IPS-NIHi11 (cell line): ENCODE measurements around the gene NAV2.

Experiments used
- DNase-seq: peaks from one replicate; pipeline ENCODE4 v3.0.0; 2012; ENCODE audit warnings: mixed read lengths, low spot score

NAV2 gene

DNA sequence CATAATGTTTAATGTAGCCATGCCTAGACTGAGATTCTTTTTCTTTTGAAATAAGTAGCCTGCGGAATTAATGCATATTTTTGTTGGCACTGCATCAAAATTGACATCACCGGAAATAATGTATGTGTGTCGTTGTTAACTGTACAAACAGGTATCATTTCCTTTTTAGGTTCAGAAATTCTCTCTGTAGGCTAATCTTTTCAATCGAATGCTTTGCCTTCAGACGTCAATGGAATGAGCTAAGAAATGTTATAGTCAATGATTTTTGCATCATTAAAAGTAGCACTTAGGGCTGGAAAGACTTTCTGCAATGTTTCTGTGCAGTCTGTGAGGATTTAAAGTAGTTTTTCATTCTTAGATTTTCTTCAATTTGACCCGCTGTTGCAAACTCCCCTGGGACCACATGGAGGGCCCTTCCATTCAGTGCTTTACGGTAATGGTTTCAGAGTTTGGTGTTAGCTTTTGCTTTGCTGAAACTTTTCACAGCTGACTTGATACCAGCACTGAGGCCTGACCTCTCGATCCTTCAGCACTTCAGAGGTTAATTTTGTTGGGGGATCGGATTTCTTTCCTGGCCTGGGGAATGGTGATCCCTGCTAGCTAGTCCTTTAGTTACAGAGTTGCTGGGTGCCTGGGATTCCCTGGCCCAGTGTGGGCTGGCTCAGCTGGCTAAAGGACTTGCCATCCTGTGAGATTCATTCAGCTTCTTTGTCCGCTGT lies 309.9 kb downstream of the NAV2 start:
- DNase-seq = peak; percentile 65

DNA sequence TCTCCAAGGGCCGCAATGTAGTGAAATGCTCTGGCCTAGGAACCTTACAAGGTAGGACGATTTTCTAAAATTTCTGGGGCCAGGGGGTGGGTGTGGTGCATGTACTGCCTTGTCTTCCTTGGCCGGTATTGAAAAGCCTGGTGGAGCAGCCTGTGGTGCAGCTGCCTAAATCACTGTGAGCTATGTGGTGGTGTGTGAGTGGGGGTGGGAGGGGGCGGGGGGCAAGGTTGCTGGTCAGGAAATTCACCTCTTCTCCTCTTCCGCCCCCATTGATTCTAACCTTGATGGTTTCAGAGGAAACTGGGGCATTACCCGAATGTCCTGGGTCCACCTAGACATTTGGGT lies 310.4 kb downstream of the NAV2 start:
- no peak for DNase-seq

DNA sequence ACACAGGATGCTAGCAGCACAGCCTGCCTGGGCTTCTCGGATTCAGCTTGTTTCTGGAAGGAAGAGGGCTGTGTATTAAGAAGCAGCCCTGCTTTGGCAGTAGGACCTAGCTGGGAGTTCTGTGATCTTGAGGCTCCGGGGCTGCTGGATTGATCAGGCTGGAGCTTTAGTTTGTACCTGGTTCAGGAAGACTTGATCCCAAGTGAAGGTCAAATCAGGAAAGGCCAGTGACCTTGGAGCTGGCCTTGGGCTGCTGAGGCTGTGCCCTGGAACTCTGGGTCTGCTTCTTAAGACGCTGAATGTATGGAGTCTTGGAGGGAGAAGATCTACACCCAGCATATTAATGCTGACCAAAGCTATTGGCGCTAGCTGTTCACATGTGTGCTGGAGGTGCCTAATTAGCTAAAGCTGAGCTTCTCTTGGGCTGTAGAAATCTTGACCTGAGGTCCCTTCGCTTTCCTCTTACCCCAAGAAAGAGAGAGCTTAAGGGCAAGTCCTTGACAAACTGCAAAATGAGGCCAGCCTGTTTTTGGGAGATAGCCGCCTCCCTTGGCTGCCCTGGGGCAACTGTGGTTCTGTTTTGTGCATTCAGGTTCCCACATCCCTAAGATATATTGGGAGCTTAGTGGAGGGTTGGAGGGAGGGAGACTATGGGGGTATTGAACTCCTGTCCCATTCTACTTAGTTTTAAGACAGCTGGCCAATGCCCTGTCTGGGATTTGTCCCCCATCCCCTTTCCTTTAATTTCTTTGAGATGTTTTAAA lies 311.7 kb downstream of the NAV2 start:
- no peak for DNase-seq

DNA sequence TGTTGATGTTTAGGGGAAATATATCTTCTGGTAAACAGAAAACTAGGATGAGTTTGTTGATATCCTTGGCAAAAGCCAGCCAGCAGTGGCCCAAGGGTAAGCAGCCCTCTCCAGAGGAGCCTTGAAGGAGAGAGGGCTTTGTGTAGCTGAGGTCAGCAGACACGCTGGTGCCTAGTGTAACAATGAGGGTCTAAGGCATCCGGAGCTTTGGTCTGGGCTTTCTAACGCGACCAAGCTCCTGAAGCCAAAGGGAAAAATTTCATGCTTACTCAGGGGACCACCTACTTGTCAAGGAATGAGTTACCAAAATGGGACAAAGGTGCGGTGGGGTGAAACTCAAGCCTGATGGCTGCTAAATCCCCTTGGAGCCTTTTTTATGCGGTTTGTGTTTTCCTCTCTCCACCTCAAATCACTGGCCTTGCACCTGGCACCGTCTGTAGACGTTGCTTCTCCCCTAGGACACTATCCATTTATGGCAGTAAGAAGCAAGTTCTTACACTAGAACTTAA lies 312.7 kb downstream of the NAV2 start:
- DNase-seq = no peak

DNA sequence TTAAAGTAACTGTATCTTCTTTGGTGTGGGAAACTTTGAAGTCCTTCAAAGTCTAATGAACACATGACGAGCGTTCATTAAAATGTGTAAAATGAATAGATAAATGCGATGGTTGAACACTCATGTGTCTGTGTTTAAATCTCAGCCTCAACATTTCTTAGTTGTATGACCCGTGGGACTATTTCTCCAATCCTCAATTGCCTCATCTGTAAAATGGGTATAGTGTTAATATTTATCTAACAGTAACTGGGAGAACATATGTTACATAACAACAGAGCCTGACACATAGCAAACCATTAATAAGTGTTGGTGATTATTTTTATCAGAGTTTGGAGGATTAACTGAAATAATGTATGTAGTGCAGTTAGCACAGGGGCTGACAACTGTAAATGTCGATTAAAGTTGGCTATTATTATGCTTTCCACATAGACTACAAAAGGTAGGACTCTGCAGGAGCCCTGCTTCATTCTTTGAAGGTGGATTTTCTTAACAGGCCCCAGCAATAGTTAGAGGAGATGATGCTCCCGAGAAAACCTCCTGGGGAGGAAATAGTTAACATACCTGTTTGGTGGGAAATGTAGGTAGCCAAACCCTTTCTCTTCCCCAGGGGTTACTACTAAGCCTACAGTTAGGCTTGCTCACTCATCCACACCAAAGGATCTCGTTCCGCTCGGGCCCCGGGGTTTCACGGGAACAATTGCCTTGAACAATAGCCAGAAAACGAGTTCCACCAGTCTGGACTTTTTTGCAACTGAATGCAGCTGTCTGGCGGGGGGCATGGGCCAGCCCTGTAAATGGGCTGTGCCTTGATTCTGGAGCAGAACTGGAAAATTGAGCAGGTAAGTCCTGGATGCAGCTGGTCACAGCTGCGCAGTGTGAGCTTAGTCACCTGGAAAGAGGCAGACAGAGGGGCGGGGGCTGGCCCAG lies 314.3 kb downstream of the NAV2 start:
- DNase-seq = peak; percentile 82

DNA sequence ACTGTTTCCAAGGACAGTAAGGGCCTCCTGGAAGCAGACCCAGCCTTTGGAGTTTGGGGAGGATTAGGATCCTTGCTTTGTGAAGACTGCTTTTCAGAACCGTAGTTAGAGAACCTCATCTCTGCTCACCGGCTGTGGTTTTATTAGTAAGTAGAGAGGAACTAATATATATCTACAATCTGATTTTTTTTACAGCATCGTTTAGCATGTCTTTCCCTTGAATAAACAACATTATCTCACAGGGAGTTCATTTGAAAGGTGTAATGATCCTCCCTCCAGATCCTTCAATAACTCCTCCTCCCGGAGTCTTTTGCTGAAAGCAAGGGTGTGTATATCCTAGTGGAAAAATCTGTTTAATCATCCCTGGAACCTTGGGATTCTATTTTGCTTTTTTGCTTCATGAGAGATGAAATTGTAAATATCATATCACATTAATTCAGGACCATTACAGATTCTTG lies 314.9 kb downstream of the NAV2 start:
- DNase-seq = no peak

DNA sequence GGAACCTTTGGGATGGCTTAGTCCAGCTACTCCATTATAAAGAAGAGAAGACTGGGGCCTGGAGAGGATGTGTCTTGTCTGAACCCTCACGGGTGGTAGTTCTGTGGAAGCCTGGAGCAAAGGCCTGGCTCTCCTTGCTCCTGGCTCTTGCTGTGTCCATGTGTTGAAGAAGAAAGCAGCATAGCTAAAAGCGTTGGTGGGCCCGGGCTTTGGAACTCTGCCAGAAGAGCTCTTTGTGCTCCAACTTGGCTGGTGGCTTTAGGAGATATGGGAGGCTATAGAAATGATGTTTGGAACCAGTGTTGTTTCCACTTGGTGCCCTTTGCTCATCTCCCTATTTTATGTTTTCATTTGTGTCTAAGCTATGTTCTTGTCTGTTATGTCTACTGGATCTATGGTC lies 316.6 kb downstream of the NAV2 start:
- no peak for DNase-seq

DNA sequence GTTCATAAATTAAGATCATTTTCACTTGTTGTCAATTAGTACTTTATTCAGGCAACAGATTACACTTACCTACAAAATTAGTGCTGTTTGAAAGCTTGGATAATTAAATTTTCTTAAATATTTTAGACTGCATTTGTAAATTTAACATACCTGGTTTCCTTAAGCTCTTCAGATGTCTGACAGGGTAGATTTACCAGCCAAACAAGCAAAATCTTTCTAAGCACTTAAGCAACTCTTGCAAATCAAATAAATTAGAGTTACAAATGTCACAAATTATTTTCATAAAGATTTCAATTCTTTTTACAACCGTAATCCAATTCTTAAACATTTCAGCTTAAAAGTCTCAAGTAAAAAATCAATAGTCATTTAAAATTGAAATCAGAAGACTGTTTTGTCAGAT lies 317.8 kb downstream of the NAV2 start:
- DNase-seq = no peak

DNA sequence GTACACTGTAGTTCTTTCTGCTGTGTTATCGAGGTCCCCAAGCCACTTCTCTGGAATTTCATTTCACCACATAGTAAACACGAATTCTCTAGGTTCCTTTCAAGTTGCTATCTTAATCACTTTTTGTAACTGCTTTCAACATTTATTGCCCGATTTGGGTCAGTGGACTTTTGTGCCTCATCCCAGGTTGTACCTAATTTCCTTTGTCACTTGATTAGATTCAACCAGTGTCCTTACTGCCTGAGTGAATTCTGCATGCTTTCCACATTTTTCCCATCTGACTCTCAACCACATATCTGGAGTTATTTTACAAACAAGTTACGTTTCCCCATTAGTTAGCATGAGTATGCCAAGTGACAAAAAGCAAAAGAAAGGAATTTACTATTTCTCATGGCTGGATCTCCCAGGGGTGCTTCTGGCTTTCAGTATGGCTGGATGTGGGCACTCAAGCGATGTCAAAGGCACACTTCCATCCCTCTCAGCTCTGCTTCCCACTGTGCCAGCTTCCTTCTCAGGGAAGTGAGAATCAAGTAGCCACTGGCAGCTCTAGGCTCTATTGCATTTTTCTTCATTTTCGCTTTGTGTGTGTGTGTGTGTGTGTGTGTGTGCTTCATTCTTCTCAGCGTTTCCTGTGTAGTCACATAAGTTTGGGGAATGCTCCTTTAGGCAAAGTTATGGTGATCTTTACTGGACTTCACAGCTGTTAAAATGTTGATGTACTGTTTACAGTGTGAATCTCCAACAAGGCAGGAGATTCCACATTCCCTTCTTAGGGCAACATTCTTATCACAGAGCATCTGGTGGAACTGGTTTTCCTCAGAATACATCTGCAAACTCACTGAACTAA lies 318.7 kb downstream of the NAV2 start:
- peak; percentile 53 for DNase-seq

DNA sequence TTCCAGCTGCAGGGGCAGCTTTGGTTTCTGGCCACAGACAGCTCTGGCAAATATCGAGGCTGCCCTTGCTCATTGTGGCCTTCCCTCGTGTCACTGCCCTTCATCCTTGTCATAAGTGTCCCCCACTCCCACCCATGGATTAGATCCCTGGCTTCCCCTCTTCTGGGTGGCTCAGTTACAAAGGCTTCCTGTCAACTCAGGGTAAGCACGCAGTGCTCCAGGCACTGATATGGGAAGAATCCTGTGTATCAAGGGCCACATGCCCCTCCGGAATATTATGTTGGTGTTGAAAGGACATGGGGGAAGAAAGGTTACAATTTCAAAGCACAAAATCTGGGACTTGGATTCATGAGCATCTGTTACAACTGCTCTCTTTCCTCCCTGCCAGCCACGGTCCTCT lies 319.5 kb downstream of the NAV2 start:
- DNase-seq = no peak

DNA sequence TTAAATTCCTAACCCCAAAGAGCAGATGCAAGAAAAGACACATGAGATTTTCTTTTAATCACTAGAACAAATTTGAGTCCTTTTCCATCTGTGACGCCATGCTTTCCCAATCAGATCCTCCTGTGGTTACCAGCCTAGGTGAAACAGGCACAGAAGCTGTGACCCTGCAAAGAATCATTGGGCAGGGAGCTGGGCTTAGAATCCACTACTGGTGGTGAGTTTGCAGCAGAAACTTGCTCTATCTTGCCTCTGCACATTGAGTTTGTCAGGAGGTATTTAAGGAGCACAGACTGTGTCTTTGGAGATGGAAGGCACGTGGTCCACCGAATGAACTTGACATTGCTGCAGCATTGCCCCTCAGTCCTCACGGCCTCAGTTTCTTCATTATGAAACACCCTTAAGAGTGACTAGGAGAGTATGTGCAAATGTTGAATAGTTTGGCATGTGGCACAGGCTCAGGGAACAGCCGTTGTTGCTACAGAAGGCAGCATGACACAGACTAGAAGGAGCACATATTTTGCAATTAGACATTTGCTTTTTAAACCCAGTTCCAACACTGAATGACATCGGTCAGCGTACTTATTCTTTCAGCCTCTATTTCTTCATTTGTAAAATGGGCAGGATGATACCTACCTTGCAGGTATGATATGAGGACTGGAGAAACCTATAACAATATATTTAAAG lies 320.1 kb downstream of the NAV2 start:
- no peak for DNase-seq

DNA sequence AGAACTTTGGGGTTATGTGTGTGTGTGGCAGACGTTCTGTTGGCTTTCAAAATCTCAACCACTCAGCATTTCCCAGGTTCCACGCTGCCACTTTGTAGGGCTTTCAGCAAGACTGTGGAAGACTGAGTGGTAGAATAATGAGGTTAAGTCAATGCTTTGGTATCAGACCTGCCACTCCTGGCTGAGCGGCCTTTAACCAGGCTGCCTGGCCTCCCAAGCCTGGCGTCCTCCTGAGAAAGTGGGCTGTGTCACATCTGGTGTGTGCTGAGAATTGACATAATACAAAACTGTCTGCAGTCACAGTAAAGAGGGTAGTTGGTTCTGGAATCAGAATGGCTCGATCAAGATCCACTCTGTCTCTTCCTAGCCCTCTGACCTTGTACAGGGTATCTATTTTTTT lies 321.2 kb downstream of the NAV2 start:
- DNase-seq = no peak

DNA sequence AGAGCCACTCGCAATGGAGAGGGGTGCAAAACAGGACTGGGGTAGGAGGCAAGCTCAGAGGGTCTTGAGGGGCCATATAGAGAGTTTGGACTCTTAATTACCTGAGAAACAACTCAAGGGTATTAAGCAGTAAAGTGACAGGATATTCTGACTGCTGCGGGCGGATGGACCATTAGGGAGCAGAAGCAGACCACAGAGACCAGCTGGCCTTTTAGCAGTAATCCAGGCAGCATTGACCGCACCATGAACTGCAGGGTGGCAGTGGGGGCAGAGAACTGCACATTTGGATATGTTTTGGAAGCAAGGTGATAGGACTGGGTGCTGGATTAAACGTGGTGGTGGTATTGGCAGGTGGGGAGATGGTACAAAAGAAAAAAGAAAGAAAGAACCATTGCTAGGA lies 322.3 kb downstream of the NAV2 start:
- no peak for DNase-seq

DNA sequence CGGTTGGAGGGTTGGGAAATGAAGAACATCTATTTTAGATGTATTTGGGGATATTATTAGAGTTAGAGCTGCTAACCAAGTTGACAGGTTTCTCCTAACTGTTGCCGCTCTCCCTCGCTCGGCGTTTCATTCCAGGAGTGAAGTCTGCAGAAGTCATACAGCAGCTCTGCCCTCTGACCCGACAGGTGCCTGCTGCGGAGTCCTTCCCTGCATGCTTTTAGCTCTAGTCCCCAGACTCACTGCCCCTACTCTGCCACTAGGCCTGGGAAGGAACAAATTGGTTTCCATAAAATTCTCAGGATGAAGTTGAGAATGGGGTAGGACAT lies 322.7 kb downstream of the NAV2 start:
- no peak for DNase-seq

DNA sequence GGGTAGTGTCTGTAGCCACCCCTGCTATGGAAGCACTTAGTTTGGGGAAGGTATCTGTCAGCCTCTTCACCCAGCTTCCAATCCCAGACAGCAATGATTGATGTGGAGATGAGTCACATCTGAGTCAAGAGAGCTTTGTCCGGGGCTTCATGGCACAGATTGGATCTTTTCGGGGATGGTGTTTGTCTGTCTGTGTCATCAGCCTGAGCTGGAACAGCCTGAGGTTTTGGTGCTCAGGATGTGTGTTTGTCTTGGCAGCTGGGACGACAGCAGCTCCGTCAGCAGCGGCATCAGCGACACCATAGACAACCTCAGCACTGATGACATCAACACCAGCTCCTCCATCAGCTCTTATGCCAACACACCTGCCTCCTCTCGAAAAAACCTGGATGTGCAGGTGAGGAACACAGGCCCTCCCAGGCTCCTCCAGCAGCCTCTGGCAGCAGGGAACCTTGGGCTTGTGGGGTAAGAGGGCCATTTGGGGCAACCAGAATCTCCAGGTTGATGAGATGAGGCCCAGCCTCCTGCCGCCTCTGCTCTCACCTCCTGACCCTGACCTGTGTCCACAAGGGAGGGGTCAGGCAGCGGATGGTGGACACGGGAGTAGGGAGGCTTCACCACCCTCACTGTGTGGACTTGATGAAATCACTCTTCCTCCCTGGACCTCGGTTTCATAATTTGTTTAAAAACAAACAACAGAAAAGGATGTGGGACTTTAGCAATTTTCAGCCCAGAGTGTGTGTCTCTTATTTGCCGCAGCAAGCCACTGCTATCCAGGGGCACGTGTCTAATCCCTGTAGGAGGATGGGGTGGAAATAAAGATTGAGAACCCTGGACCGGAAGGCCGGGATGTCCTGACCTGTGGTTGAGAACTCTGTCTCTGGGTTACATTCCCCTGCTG lies 323.3 kb downstream of the NAV2 start:
- no peak for DNase-seq

DNA sequence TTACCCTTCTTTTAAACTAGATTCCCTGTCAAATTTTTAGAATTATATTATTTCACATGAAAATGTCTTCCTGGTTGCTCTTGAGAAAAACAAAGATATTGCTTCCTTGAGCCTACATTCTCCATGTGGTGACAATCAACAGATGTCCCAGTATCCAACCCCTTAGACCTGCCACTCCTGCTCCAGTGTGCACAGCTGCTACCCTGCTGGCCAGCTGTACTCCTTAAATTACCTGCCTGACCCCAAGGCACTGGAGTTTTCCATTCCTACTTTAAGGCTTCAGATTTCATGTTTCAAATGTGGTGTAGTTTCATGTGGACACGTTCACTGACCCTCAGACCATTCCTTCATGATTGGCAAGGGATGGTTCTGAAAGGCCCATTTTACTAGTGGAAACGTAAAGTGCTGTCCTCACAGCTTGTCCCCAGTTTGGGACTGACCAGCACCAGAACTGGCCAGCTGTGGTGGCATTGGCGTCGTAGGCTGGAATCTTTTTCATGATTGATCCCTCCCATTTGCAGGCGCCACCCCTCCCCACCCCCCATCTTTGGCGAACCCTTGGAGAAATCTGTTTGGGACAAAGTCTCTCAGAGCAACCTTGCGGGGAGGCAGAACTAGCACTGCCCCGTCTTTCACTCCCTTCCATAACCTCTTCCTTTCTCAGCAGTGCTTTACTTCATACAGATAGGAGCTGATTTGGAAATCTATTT lies 324.1 kb downstream of the NAV2 start:
- DNase-seq = no peak

DNA sequence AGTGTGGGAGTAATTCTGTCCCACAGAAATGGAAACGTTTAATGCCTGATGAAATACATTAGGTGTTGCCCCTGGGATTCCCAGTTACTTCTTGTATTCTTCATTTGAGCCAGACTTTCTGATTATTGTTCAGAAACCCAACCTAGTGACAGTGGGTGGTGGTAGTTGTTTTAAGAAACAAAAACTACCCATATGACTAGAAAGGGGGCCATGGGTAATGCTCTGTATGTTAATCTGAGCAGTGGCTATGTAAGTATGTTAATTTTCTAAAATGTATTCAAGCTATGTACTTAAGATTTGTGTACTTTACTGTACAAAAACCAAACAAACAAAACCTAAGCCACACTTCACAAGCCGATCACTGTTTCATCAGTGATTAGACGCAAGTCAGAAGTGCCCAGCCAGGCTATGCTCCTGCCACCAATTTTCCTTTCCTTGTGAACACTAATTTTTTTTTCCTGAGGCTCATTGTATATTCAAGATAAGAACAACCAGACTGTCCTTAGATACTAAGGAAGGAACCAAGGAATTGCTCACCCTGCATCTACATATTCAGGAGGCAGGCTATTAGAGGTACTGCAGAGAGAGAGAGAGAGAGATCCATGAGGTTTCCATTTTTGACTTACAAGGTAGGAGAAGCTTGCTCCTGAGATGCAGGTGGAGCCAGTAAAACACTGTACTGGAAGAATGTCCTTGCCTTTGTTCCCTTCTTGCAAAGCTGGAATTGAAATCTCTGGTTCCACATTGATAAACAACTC lies 324.9 kb downstream of the NAV2 start:
- DNase-seq = no peak

DNA sequence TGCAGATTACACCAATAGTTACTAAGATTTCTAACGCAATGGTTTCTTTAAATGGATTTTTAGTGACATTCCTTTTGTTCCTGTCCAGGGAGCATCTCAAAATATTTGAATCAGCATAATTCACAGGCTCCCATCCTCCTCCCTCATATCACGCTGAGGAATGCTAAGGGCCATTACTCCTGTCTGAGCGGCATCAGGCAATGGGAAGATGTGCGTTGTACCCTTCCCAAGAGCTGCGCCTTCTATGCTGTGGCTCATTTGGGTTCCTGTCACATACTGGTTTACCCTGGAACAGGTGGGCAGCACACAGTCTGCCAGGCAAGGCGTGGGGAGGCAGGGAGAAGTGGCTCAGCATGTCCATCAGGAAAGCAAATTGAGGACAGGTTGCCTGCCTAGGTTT lies 325.8 kb downstream of the NAV2 start:
- no peak for DNase-seq

DNA sequence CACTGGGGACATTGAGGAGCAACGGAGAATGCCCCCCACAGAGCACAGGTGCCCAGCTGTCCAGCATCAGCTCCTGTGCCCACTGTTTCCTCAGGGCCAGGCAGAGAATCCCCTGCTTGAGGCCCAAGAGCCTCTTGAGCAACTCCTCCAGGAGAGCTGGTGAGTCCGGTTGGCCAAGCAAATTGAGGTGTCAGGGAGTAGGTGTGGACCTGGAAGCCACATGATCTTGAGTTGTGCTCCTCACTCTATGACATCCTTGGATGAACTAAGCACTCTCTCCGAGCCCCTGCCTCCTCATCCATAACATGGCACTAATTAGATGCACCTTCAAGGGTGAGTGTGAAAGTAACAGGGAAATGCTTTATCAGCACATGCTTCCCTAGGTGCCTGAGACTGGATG lies 326.3 kb downstream of the NAV2 start:
- no peak for DNase-seq
